Stimulated activated CD8-positive, alpha-beta memory T cell treated with anti-CD3 and anti-CD28 coated beads, Interleukin-15, amount 100 ng/mL, for 4 hours (primary cell): ENCODE measurements around the gene RCBTB1.
"Not testable (repeated sequence)": the region's sequence is repeated elsewhere in the genome, so short reads cannot be mapped to it uniquely, and the experiment has no call there.

Experiments
- DNase-seq, 2 donors: peaks; one replicate each; pipeline ENCODE4 v3.0.0-alpha.2; 2020; ENCODE audit warnings: low read depth in 2 of 2

RCBTB1 gene

GRCh38 chr13:49604570-49604969 is 19.2 kb upstream of the RCBTB1 start:
- no peak for DNase-seq

- not testable (repeated sequence) for DNase-seq
Measured at GRCh38 chr13:49602615-49603014, 17.3 kb upstream of the RCBTB1 start.

- no peak for DNase-seq
Measured at GRCh38 chr13:49602005-49602404, 16.6 kb upstream of the RCBTB1 start.

- DNase-seq: no peak
Measured at GRCh38 chr13:49597043-49597641, 11.8 kb upstream of the RCBTB1 start.

GRCh38 chr13:49596221-49596620 is 10.9 kb upstream of the RCBTB1 start:
- DNase-seq: no peak

GRCh38 chr13:49594576-49594975 is 9.2 kb upstream of the RCBTB1 start:
- no peak for DNase-seq

- DNase-seq: not testable (repeated sequence)
Measured at GRCh38 chr13:49593876-49594275, 8.5 kb upstream of the RCBTB1 start.

- not testable (repeated sequence) for DNase-seq
Measured at GRCh38 chr13:49590714-49591113, 5.4 kb upstream of the RCBTB1 start.

GRCh38 chr13:49587311-49587847 is 2.0 kb upstream of the RCBTB1 start:
- no peak for DNase-seq

- DNase-seq: no peak
Measured at GRCh38 chr13:49586717-49587116, 1.4 kb upstream of the RCBTB1 start.

- DNase-seq: no peak
Measured at GRCh38 chr13:49584771-49585182, 581 bp downstream of the RCBTB1 start.

GRCh38 chr13:49580980-49581680 is 4.2 kb downstream of the RCBTB1 start:
- DNase-seq: no peak

- no peak for DNase-seq
Measured at GRCh38 chr13:49579501-49579900, 5.9 kb downstream of the RCBTB1 start.

GRCh38 chr13:49571299-49572240 is 13.8 kb downstream of the RCBTB1 start:
- DNase-seq: no peak

- DNase-seq: no peak
Measured at GRCh38 chr13:49569993-49570689, 15.2 kb downstream of the RCBTB1 start.

- DNase-seq: no peak
Measured at GRCh38 chr13:49567491-49567890, 17.9 kb downstream of the RCBTB1 start.

GRCh38 chr13:49566461-49566860 is 18.9 kb downstream of the RCBTB1 start:
- DNase-seq: no peak

GRCh38 chr13:49565461-49565860 is 19.9 kb downstream of the RCBTB1 start:
- not testable (repeated sequence) for DNase-seq

- no peak for DNase-seq
Measured at GRCh38 chr13:49563516-49563915, 21.8 kb downstream of the RCBTB1 start.

GRCh38 chr13:49561062-49561410 is 24.3 kb downstream of the RCBTB1 start:
- DNase-seq: no peak

- DNase-seq: no peak
Measured at GRCh38 chr13:49560270-49561061, 24.9 kb downstream of the RCBTB1 start.
